Measurements from ENCODE around the gene RASGRF1. TPM values are rescaled to one million over a fixed set of nuclear protein-coding genes. Genes with fewer than 3 reads are reported as not detected.

Gene RASGRF1
- total RNA-seq, 1 experiment from 2014 or later = 0.59 TPM

DNA sequence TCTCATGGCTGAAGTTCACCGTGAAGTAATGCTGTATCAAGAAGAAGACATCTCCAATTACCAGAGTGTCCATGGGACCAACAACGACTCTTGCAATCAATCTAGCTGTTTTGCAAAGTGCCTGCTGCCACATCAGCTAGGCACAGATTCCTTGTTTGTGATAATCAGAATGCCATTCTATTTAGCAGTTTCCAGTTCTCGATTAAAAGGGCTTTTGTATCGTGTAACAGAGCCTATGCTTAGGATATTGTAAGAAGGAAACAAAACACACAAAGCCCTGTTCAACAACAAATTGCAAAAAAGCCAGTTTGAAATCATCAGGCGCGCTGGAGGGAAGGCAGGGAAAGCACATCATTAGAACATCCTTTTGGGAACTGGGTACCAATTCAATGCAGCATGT is 26.1 kb downstream of the RASGRF1 start:
- Histone ChIP-seq H3K4me3 (ENCODE audit: low read depth in 2 of 2, low read length in 2 of 2) (no peak overlapping the region), H3K27ac (ENCODE audit: low read length) (no peak overlapping the region), H3K27me3 (ENCODE audit: control insufficient read depth, insufficient read depth, low read length) (peaks cover 2% of the 10 kb centered on the region), H3K36me3 (ENCODE audit: control insufficient read depth, insufficient read depth, low read length) (no peaks in the 10 kb centered on the region), H3K9me3 (ENCODE audit: control insufficient read depth, insufficient read depth, low read depth, low read length) (no peaks in the 10 kb centered on the region), H3K4me1 (ENCODE audit: control insufficient read depth, insufficient read depth, low read length) (no peaks in the 10 kb centered on the region)
- no TSS peak for BruUV-seq (replicated peaks)
- ChIA-PET CTCF (no interaction called here), POLR2A (no interaction called here)
- TF ChIP-seq SIN3A (IDR thresholded peaks at IDR 0.05; ENCODE audit: borderline replicate concordance, insufficient read depth, low read depth, low read length) (no peak), CTCF (IDR thresholded peaks at IDR 0.05) (no peak), POLR2AphosphoS5 (IDR thresholded peaks at IDR 0.05; ENCODE audit: low read depth, low read length) (no peak), TCF7L2 (IDR thresholded peaks at IDR 0.05; ENCODE audit: low read depth, low read length) (no peak), REST (IDR thresholded peaks at IDR 0.05; ENCODE audit: insufficient read depth in 1 of 2, low read depth in 2 of 2, low read length in 1 of 2) (no peak)
- no peak for DNase-seq (ENCODE audit: low read depth, low spot score)
- no peak for ATAC-seq
- in situ Hi-C loops (cut with HindIII; ENCODE audit: low pct_unique_long_range_greater_than_20kb, low sequenced_read_pairs) = no loop called here
- intact Hi-C loops (cut with micrococcal nuclease; ENCODE audit: unreplicated experiment) = no loop called here

DNA sequence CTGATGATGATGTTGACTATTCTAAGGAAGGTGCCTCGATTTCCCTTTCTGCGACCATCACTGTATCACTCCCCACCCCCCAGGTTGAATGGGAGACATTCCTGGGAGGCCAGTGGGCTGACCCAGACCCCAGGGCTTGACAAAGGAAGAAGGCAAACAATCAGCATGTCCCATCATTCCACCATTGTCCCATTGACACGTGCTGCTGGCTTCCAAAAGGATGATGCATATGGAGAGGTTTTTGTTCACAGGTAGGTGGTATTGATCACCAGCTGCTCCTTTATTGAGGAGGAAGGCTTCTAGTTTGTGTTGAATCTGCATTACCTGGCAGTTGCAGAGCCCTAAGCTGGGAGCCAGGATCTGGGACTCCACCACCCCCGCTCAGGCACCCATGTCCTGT is 30.4 kb downstream of the RASGRF1 start:
- Histone ChIP-seq H3K27me3 (ENCODE audit: control insufficient read depth, insufficient read depth, low read length) (peaks cover 2% of the 10 kb centered on the region), H3K4me1 (ENCODE audit: control insufficient read depth, insufficient read depth, low read length) (no peaks in the 10 kb centered on the region), H3K4me3 (ENCODE audit: low read depth in 2 of 2, low read length in 2 of 2) (no peak overlapping the region), H3K36me3 (ENCODE audit: control insufficient read depth, insufficient read depth, low read length) (no peaks in the 10 kb centered on the region), H3K9me3 (ENCODE audit: control insufficient read depth, insufficient read depth, low read depth, low read length) (no peaks in the 10 kb centered on the region), H3K27ac (ENCODE audit: low read length) (no peak overlapping the region)
- no peak for ATAC-seq
- intact Hi-C loops (cut with micrococcal nuclease; ENCODE audit: unreplicated experiment) = no loop called here
- no peak for DNase-seq (ENCODE audit: low read depth, low spot score)
- in situ Hi-C loops (cut with HindIII; ENCODE audit: low pct_unique_long_range_greater_than_20kb, low sequenced_read_pairs) = no loop called here
- TF ChIP-seq SIN3A (IDR thresholded peaks at IDR 0.05; ENCODE audit: borderline replicate concordance, insufficient read depth, low read depth, low read length) (no peak), TCF7L2 (IDR thresholded peaks at IDR 0.05; ENCODE audit: low read depth, low read length) (no peak), POLR2AphosphoS5 (IDR thresholded peaks at IDR 0.05; ENCODE audit: low read depth, low read length) (no peak), REST (IDR thresholded peaks at IDR 0.05; ENCODE audit: insufficient read depth in 1 of 2, low read depth in 2 of 2, low read length in 1 of 2) (no peak), CTCF (IDR thresholded peaks at IDR 0.05) (no peak)
- CTCF ChIA-PET = interaction anchor here (0.6 kb wide), 1 partner anchor 21 kb away, joined by 3 read pairs; no protein-coding TSS in a partner anchor
- POLR2A ChIA-PET = no interaction called here
- no TSS peak for BruUV-seq (replicated peaks)

Data from Panc1 (cell line).